ENCODE data around the gene KLK2.

- TF ChIP-seq CTCF (IDR thresholded peaks at IDR 0.05) (no peak), POLR2A (IDR thresholded peaks at IDR 0.05) (no peak)
Observed at GRCh38 chr19:50876456-50876855, 3.2 kb downstream of the KLK2 start.
